ENCODE data around the gene IL16.
"Not testable (repeated sequence)": the region's sequence is repeated elsewhere in the genome, so short reads cannot be mapped to it uniquely, and the experiment has no call there.

IL16 gene

GRCh38 chr15:81174792-81175327, 21.8 kb upstream of the IL16 start:
- no peak for DNase-seq

DNA sequence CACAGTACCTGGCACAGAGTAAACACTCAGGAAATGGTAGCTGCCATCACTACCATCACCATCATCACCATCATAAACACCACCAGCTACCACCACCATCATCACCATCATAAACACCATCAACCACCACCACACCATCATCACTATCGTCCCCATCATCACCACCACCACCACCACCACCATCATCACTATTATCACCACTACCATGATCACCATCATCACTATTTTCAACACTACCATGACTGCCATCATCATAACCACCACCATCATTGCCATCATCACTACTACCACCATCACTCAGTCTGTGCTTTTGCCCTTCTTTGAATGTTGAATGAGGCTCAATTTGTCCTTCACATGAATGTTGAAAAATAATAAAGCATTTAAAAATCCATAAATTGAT, 21.2 kb upstream of the IL16 start:
- no peak for DNase-seq

- no peak for DNase-seq
Measured at GRCh38 chr15:81176291-81176893, 20.3 kb upstream of the IL16 start.

DNA sequence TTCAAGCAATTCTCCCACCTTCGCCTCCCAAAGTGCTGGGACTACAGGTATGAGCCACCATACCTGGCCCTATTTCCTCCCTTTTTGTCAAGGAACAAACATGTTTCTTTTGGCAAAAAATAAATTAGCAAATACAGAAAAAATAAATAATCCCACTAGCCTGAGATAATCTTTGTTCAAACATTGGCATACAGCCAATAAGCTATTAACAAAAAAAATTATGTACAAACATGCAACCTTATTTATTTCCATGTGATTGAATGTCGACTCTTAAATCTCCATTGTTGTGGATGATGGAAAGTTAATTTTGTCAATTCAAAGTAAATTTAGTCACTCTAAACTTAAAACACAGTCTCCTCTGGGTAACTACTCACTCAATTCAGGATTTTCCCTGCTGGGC, 18.3 kb upstream of the IL16 start:
- no peak for DNase-seq

DNA sequence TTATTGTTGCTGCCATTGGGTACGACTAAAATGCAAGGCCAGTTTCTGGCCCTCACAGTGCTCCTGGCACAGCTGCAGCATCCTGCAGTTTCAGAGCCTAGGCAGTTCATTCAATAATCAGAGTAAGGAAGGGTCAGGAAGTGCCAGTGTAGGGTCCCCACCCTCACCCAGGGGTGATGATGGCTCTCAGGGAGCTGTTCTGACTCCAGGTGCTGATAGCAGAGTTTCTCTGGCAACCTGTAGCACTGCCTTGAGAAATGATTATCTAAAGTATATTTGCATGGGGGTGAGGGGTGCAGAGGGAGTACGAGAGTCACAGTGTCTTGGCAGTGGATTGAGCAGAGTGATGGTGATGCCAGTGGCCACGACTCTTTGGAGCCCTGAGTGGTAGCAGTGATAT, 15.5 kb upstream of the IL16 start:
- DNase-seq = no peak

DNA sequence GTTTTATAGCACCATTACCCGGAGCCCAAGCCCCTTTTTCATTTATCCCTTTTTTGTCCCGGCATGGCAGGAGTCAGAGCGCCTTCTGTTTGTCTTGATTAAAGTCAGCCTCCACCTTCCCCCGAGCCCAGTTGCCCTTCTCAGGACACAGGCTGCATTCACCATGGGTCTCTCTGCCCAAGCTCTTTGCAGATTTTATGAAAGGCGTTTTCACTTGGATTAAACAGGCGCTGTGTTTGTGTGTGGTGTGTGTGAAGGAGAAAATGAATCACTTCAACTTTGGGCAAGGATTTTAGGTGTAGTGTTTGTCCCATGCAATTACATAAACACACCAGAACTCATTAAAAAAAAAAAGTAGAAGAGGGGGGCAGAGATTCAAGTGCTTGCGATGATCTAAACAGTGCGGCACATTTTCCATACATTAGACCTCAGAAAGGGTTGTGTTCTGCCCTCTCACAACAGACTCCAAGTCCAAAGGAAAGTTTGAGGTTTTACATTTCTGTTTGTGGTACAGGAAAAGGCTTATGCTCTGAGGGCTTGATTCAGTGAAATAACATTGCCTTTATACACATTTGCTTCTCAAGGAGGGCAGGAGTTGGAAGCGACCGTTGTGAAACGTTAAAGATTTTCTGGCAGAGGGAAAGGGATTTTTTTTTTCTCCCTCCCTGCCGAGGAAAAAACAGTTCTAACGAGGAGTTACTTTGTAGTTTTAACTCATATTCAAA, 14.5 kb upstream of the IL16 start:
- DNase-seq = no peak

GRCh38 chr15:81182756-81183438, 13.8 kb upstream of the IL16 start:
- no peak for DNase-seq

- no peak for DNase-seq
Measured at GRCh38 chr15:81183439-81183775, 13.3 kb upstream of the IL16 start.

DNA sequence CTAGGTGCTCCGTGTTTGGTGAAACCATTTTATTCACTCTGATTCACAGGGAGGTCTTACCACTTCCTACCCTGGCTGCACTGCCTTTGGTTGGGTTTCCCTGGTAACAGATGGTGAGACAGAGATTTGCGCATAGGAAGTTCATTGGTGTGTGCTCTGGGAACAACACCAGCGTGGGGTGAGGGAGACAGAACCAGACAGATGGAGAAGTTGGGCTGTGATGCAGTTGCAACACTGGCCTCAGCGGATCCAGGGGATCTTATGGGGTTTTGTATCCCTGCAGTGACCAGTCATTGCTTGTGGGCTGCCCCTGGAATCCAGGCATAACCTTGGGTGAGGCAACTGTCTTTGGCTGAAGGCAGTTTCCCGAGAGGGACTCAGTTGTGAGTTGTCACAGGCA, 12.5 kb upstream of the IL16 start:
- no peak for DNase-seq

DNA sequence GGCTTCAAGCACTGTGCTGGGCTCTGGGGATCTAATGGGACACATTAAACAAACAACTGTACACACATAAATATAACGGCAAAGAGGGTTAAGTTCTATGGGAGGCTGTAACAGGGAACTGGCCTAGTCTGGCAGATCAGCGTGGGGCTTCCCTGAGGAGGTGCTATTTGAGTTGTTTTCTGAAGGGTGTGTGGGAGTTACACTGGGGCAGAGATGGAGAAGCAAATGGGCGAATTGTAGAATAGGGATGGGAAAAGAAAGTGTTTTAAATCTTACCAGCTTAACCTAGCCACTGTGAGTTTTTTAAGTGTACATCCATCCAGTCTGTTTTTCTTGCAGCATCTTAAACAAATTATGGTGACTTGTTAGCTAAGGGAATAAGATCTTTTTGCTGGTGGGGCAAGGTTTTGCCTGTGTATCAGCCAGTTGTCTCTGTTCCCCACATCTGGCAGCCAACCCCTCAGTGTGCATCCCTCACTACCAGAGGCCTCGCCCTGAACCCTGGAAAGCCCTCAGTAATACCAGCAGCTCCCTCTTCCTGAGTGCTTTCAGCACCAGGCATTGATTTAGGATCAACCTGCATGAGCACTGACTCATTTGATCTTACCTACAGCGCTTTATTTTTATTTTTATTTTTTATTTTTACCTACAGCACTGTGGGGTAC, 10.9 kb upstream of the IL16 start:
- DNase-seq = no peak

DNA sequence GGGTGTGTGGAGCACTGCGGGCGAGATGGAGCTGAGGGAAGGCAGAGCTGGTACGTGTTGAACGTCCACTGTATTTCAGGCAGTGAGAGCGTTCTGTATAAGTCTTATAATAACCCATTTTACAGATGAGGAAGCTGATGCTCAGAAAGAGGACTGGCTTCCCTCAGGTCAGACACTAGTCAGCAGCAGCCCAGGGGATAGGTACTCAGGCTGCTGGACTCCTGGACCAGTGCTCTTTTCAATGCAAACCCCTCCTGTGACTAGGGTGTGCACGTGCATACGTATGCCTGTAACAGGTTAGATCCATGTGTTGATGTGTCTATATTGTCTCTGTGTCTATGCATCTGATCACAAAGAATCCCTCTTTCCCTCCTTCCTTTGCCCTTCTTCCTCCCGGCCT, 8.3 kb upstream of the IL16 start:
- DNase-seq = no peak

- DNase-seq = no peak
Measured at GRCh38 chr15:81189583-81190283, 6.9 kb upstream of the IL16 start.

DNA sequence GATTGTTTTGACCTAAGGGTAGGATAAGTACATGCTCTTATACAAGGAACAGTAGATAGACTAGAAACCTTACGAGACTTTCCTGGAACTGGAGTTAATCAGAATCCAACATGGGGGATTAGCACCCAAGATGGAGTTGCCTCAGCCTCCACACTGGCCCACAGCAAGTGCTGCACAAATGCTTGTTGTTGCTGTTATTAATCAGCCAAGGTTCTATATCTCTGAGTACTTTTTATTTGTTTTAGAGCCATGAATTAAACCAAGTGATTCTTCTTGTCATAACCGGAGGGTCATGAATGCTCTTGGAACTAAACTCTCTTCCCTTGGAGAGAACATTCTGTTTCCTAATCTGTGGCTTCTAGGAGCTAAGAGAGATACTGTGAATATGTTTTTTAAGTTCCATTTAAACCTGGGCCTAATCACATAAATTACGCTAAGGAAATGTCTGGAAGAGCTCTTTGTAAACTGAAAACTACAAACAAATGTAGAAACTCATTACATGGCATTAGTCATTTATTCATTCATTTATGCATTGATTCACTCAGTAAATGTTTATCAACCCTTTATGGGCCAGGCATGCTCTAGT, 5.7 kb upstream of the IL16 start:
- DNase-seq = no peak

GRCh38 chr15:81191701-81192100, 5.0 kb upstream of the IL16 start:
- no peak for DNase-seq

- DNase-seq = no peak
Measured at GRCh38 chr15:81194723-81195122, 2.0 kb upstream of the IL16 start.

DNA sequence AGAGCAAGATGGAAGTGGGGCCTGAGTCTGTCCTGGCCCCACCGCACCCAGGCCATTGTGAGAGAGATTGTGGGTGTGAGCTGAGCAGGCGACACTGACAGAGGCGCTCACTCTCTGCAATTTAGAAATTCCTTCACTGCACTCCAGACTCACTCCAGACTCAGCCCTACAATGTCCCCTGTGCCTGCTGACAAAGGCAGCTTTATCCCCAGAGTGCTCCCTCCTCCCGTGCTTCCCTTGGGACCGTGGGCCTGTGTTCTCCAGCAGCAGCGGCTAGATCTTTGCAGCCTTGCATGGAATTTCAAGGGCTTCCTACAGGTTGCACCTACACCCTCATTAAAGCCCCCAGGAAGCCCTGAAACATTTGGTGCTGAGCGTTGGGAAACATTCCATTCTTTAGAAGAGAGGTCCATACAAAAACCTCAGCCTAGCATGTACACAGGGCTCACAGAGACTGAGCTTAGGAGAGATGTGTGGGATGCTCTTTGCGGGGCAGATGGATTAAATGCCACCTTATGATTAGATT, 1.3 kb upstream of the IL16 start:
- DNase-seq = no peak

- no peak for DNase-seq
Measured at GRCh38 chr15:81197255-81197630, 564 bp downstream of the IL16 start.

GRCh38 chr15:81197688-81198281, 1.1 kb downstream of the IL16 start:
- DNase-seq = no peak

- DNase-seq = no peak
Measured at GRCh38 chr15:81199031-81199779, 2.5 kb downstream of the IL16 start.

- no peak for DNase-seq
Measured at GRCh38 chr15:81206018-81206417, 9.3 kb downstream of the IL16 start.

GRCh38 chr15:81207987-81208386, 11.3 kb downstream of the IL16 start:
- DNase-seq = not testable (repeated sequence)
